Measurements from ENCODE around the gene DNAAF1. TPM values are rescaled to one million over a fixed set of nuclear protein-coding genes. Genes with fewer than 3 reads are reported as not detected.
"Not testable (repeated sequence)": the region's sequence is repeated elsewhere in the genome, so short reads cannot be mapped to it uniquely, and the experiment has no call there.

DNAAF1 gene
- total RNA-seq, 6 experiments from 2014 or later, result not detected

DNA sequence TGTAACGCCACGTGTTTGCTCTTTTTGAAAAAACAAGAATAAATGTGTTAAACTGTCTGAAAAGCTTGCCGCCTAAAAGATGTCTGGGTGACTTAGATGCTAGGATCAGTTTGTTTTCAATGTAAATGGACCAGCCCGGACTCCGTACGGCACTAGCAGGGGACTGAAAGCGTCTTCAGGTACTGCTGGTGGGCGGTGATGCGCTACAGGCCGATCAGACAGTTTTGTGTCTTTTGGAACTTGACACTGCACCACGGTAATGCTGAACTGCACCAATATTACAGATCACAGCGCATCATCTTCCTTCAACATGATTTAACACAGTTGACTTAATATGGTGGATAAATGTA lies 27.6 kb upstream of the DNAAF1 start:
- no peak for DNase-seq
- Mint-ChIP-seq H3K4me3 (peak overlapping the region; percentile 91), H3K27ac (peak overlapping the region; percentile 91), H3K9me3 (no peaks in the 10 kb centered on the region), H3K4me1 (ENCODE audit: low read depth) (peaks cover 16% of the 10 kb centered on the region), H3K27me3 (ENCODE audit: insufficient read depth) (no peaks in the 10 kb centered on the region), H3K36me3 (ENCODE audit: low read depth) (0 out of 2 replicates have a peak, but pooled peaks cover 8% of the 10 kb centered on the region)
- TF ChIP-seq, protein P1, sequence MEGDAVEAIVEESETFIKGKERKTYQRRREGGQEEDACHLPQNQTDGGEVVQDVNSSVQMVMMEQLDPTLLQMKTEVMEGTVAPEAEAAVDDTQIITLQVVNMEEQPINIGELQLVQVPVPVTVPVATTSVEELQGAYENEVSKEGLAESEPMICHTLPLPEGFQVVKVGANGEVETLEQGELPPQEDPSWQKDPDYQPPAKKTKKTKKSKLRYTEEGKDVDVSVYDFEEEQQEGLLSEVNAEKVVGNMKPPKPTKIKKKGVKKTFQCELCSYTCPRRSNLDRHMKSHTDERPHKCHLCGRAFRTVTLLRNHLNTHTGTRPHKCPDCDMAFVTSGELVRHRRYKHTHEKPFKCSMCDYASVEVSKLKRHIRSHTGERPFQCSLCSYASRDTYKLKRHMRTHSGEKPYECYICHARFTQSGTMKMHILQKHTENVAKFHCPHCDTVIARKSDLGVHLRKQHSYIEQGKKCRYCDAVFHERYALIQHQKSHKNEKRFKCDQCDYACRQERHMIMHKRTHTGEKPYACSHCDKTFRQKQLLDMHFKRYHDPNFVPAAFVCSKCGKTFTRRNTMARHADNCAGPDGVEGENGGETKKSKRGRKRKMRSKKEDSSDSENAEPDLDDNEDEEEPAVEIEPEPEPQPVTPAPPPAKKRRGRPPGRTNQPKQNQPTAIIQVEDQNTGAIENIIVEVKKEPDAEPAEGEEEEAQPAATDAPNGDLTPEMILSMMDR (IDR thresholded peaks at IDR 0.05), result no peak

DNA sequence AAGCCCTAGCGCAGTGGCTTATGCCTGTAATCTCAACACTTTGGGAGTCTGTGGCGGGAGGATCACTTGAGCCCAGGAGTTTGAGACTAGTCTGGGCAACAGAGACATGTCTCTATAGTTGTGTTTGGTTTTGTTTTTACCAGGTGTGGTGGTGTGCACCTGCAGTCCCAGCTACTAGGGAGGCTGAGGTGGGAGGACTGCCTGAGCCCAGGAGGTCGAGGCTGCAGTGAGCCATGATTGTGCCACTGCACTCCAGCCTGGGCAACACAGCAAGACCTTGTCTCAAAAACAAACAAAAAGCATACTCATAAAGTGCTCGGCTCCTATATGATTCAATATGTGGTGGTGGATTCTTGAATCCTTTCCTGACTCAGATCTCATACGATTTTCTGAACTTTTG lies 26.8 kb upstream of the DNAAF1 start:
- H3K27me3 Mint-ChIP-seq (ENCODE audit: insufficient read depth); H3K36me3 Mint-ChIP-seq (ENCODE audit: low read depth); DNase-seq; H3K27ac Mint-ChIP-seq; H3K9me3 Mint-ChIP-seq: not testable (repeated sequence)
- Mint-ChIP-seq H3K4me3 (peak overlapping the region; percentile 60), H3K4me1 (ENCODE audit: low read depth) (peaks cover 16% of the 10 kb centered on the region)

DNA sequence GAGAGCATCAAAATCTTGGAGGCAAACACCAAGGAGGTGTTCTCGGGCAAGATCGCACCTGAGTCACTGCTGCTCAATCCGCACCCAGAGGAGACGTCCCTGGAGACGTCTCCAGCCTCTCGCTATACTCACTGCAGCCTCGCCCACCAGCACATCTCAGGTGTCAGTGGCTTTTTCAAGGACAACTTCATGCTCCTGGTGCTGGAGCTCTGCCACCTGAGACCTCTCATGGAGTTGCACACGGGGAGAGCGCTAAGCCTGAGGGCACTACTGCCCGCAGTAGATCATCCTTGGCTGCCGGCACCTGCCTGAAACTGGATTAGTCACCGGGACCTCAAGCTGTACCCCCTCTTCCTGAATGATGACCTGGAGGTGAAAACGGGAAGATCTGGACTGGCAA lies 25.7 kb upstream of the DNAAF1 start:
- H3K27ac Mint-ChIP-seq, result no peak overlapping the region
- TF ChIP-seq, protein P1 (IDR thresholded peaks at IDR 0.05), result no peak
- no peaks in the 10 kb centered on the region for H3K27me3 Mint-ChIP-seq (ENCODE audit: insufficient read depth)
- peaks cover 16% of the 10 kb centered on the region for H3K4me1 Mint-ChIP-seq (ENCODE audit: low read depth)
- 0 out of 2 replicates have a peak, but pooled peaks cover 8% of the 10 kb centered on the region for H3K36me3 Mint-ChIP-seq (ENCODE audit: low read depth)
- H3K4me3 Mint-ChIP-seq, result no peak overlapping the region
- no peaks in the 10 kb centered on the region for H3K9me3 Mint-ChIP-seq
- no peak for DNase-seq

DNA sequence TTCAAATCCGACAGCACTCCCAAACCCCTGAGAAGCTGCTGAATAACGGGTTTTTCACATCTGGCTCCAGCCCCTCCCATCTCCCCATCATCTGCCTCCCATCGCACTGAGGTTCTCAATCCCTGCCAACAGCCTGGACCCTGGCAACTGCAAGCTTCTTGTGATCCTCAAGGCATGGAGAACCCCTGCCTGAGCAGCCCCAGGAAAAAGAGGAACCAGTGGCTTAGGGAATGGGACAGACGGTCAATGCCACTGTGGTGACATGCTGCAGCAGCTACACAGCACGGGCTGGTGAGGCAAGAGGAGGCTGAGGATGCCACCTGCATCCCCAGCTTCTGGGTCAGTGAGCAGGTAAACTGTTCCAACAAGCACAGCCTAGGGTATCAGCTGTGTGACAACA lies 25.1 kb upstream of the DNAAF1 start:
- TF ChIP-seq, protein P1 (IDR thresholded peaks at IDR 0.05), result no peak
- H3K9me3 Mint-ChIP-seq, result no peaks in the 10 kb centered on the region
- H3K27me3 Mint-ChIP-seq (ENCODE audit: insufficient read depth), result no peaks in the 10 kb centered on the region
- H3K4me3 Mint-ChIP-seq, result no peak overlapping the region
- H3K4me1 Mint-ChIP-seq (ENCODE audit: low read depth), result peaks cover 15% of the 10 kb centered on the region
- H3K27ac Mint-ChIP-seq, result no peak overlapping the region
- no peak for DNase-seq
- H3K36me3 Mint-ChIP-seq (ENCODE audit: low read depth), result 0 out of 2 replicates have a peak, but pooled peaks cover 8% of the 10 kb centered on the region

DNA sequence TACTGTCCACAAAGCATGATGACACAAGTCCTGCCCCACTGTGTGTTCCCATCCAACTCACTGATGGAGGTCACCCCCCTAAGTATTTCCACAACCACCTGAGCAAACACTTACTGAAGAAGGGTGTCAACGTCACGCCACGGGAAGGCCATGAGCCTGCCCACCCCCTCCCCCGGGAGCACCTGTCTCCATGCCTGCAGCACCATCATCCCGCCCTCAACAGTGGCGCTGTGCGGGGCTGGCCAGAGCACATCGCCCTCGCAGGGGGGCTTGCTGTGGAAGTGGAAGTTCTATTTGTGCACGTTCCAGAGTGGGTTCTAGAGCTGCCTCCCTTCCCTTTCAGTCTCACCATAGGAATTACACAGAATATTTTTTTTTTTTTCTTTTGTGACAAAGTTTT lies 24.1 kb upstream of the DNAAF1 start:
- Mint-ChIP-seq H3K4me1 (ENCODE audit: low read depth) (peaks cover 7% of the 10 kb centered on the region; the same call in 1 of the 2 replicates), H3K27ac (no peak overlapping the region), H3K9me3 (no peaks in the 10 kb centered on the region), H3K27me3 (ENCODE audit: insufficient read depth) (no peaks in the 10 kb centered on the region), H3K4me3 (no peak overlapping the region), H3K36me3 (ENCODE audit: low read depth) (0 out of 2 replicates have a peak, but pooled peaks cover 3% of the 10 kb centered on the region)
- TF ChIP-seq, protein P1 (IDR thresholded peaks at IDR 0.05), result no peak
- no peak for DNase-seq

DNA sequence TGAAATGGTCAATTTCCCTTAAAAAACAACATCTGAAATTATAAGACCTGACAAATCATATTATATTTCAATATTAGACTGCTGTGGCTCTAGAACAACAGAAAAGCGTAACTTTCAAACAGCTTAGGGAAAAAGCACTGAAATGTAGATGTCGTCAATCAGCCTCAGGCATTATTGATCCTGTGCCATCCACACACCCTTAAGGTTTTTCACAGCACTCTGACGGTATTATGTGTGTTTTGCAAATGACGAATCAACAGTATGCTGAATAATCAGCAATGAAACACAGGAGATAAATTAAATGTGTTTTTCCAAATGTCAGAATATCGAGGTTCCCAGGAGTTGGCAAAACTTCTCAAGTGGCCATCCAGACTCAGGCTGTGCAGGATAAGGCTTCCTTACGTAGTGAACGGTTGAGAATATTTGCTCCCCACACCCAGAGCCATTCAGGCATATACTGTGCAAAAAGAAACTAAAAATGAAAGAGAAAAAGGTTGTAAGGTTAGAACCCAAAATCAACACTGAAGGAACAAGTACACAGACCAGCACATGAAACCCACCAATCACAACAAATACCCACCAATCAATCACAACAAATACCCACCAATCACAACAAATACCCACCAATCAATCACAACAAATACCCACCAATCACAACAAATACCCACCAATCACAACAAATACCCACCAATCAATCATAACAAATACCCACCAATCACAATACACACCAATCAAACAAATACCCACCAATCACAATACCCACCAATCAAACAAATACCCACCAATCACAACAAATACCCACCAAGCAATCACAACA lies 20.6 kb upstream of the DNAAF1 start:
- TF ChIP-seq, protein P1 (IDR thresholded peaks at IDR 0.05), result no peak
- Mint-ChIP-seq H3K4me3 (no peak overlapping the region), H3K9me3 (no peaks in the 10 kb centered on the region), H3K36me3 (ENCODE audit: low read depth) (peaks cover 2% of the 10 kb centered on the region), H3K27ac (no peak overlapping the region), H3K4me1 (ENCODE audit: low read depth) (no peaks in the 10 kb centered on the region), H3K27me3 (ENCODE audit: insufficient read depth) (no peaks in the 10 kb centered on the region)
- no peak for DNase-seq
